GM23338 (cell line): ENCODE measurements around the gene ABCA12.

Experiments
- EZH2 ChIP-seq: fragments of 200-600 bp; sonication (generic); IDR thresholded peaks from one replicate; pipeline ENCODE4 v1.8.0; 2017; ENCODE audit warnings: antibody characterized with exemption, mild to moderate bottlenecking, low read depth; ENCODE audit not compliant: unreplicated experiment
- EZH2phosphoT487 ChIP-seq: fragments of 200-600 bp; sonication (generic); IDR thresholded peaks from one replicate; pipeline ENCODE4 v1.8.1; 2018; ENCODE audit warnings: antibody characterized with exemption; ENCODE audit not compliant: unreplicated experiment
- JUNB ChIP-seq: IDR thresholded peaks from one replicate; pipeline ENCODE4 v1.6.1; 2016; ENCODE audit warnings: antibody characterized with exemption; ENCODE audit not compliant: unreplicated experiment
- NANOG ChIP-seq: IDR thresholded peaks from 2 replicates; pipeline ENCODE4 v1.6.1; 2016; ENCODE audit warnings: antibody characterized with exemption, borderline replicate concordance
- POLR2AphosphoS5 ChIP-seq: IDR thresholded peaks from 2 replicates; pipeline ENCODE4 v1.6.1; 2016; ENCODE audit warnings: antibody characterized with exemption, low read depth
- REST ChIP-seq: IDR thresholded peaks from one replicate; pipeline ENCODE4 v1.6.1; 2018; ENCODE audit warnings: antibody characterized with exemption; ENCODE audit not compliant: unreplicated experiment
- TF ChIP-seq, protein P1 (sequence below), 2 experiments: fragments of 200-600 bp in 1 of 2; sonication (generic) in 1 of 2; conservative IDR thresholded peaks; 2 replicates each; pipeline versions ENCODE4 v1.5.1 to v1.6.1; 2016 to 2017; ENCODE audit warnings: antibody characterized with exemption in 2 of 2, low read depth in 2 of 2, mild to moderate bottlenecking in 2 of 2, moderate library complexity in 1 of 2

DNA sequence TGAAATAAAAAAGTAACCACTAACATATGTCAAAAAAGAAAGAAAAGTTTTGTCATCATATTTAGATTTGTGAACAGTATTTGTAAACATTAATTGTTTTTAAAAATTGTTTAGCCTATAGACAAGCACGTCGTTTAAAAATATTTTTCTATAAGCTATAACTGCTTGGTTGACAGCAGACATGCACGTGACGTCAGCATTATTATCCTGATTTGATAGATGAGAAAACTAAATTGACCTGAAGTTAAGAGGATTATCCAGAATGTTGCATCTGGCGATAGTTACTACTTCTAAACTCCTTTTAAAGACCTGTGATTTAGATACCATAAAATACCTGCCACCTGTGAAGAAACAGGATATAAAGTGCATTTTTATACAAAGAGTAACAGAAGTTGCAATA lies 172.0 kb downstream of the ABCA12 start:
- TF ChIP-seq, protein P1, sequence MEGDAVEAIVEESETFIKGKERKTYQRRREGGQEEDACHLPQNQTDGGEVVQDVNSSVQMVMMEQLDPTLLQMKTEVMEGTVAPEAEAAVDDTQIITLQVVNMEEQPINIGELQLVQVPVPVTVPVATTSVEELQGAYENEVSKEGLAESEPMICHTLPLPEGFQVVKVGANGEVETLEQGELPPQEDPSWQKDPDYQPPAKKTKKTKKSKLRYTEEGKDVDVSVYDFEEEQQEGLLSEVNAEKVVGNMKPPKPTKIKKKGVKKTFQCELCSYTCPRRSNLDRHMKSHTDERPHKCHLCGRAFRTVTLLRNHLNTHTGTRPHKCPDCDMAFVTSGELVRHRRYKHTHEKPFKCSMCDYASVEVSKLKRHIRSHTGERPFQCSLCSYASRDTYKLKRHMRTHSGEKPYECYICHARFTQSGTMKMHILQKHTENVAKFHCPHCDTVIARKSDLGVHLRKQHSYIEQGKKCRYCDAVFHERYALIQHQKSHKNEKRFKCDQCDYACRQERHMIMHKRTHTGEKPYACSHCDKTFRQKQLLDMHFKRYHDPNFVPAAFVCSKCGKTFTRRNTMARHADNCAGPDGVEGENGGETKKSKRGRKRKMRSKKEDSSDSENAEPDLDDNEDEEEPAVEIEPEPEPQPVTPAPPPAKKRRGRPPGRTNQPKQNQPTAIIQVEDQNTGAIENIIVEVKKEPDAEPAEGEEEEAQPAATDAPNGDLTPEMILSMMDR (conservative IDR thresholded peaks at IDR 0.05; ENCODE audit: low read depth in 2 of 2) = no peak
- TF ChIP-seq REST (no peak), EZH2phosphoT487 (no peak), EZH2 (no peak), POLR2AphosphoS5 (no peak), NANOG (no peak), JUNB (no peak)
